SK-N-SH (cell line): ENCODE data around the gene KRTAP10-5. TPM values are rescaled to one million over a fixed set of nuclear protein-coding genes. Genes with fewer than 3 reads are reported as not detected.

Source experiments
- CTCF ChIA-PET: fragments of 300-600, 350-600 bp; formaldehyde crosslinking; extraction: SDS; loops from one replicate; lab custom pipeline; 2021; lab: Yijun Ruan, JAX
- POLR2A ChIA-PET: fragments of 350-600 bp; sonication (Branson Sonifier 250); formaldehyde crosslinking; extraction: SDS; loops from one replicate; lab custom pipeline; 2020; ENCODE audit warnings: antibody characterized with exemption, inconsistent platforms; lab: Yijun Ruan, JAX
- DNase-seq: peaks from one replicate; pipeline ENCODE4 v3.0.0; 2012
- H2AFZ ChIP-seq: fragments of 200-600 bp; sonication (generic); 2 replicates; pipeline ENCODE4 v1.8.1; 2016; ENCODE audit warnings: antibody characterized with exemption, mild to moderate bottlenecking, low read depth
- H3F3A ChIP-seq: fragments of 200-600 bp; sonication (generic); replicated peaks from 2 replicates; pipeline ENCODE3; 2016; ENCODE audit warnings: antibody characterized with exemption, mild to moderate bottlenecking; ENCODE audit not compliant: insufficient read depth
- H3K27ac ChIP-seq, 2 experiments: fragments of 200-500 bp in 1 of 2; fragments of 200-600 bp in 1 of 2; sonication (Bioruptor generic) in 1 of 2; sonication (generic), shearing (Covaris generic) in 1 of 2; 2 replicates each; pipeline versions ENCODE4 v1.5.1 to v1.6.1; 2014 to 2016; ENCODE audit warnings: low read depth in 2 of 2, inconsistent platforms in 1 of 2, low read length in 1 of 2, mild to moderate bottlenecking in 1 of 2, mixed read lengths in 1 of 2
- H3K27me3 ChIP-seq: fragments of 200-600 bp; sonication (generic), shearing (Covaris generic); 2 replicates; pipeline ENCODE4 v1.6.1; 2016; ENCODE audit warnings: mixed run types; ENCODE audit not compliant: insufficient read depth
- H3K36me3 ChIP-seq, 2 experiments: fragments of 200-500 bp in 1 of 2; fragments of 200-600 bp in 1 of 2; sonication (Bioruptor generic) in 1 of 2; sonication (generic) in 1 of 2; replicated peaks in 1 of 2; 2 replicates each; pipeline versions ENCODE3 to v1.5.1; 2014 to 2016; ENCODE audit warnings: low read length in 1 of 2, mild to moderate bottlenecking in 1 of 2; ENCODE audit not compliant: insufficient read depth in 2 of 2, control insufficient read depth in 1 of 2
- H3K4me1 ChIP-seq, 2 experiments: fragments of 200-500 bp in 1 of 2; fragments of 200-600 bp in 1 of 2; sonication (Bioruptor generic) in 1 of 2; sonication (generic), shearing (Covaris generic) in 1 of 2; 2 replicates each; pipeline versions ENCODE4 v1.5.1 to v1.6.1; 2014 to 2016; ENCODE audit warnings: low read depth in 1 of 2, low read length in 1 of 2, mixed run types in 1 of 2; ENCODE audit not compliant: insufficient read depth in 2 of 2, control insufficient read depth in 1 of 2
- H3K4me2 ChIP-seq: fragments of 200-600 bp; sonication (generic), shearing (Covaris generic); 2 replicates; pipeline ENCODE4 v1.6.1; 2017; ENCODE audit warnings: mixed run types
- H3K4me3 ChIP-seq, 2 experiments: fragments of 200-500 bp in 1 of 2; fragments of 200-600 bp in 1 of 2; sonication (Bioruptor generic) in 1 of 2; sonication (generic), shearing (Covaris generic) in 1 of 2; 2 replicates each; pipeline versions ENCODE4 v1.5.1 to v1.8.1; 2014 to 2016; ENCODE audit warnings: low read depth in 2 of 2, inconsistent platforms in 1 of 2, low read length in 1 of 2, mild to moderate bottlenecking in 1 of 2, mixed read lengths in 1 of 2, moderate library complexity in 1 of 2
- H3K79me2 ChIP-seq: fragments of 200-600 bp; sonication (generic); 2 replicates; pipeline ENCODE4 v1.8.1; 2017; ENCODE audit warnings: mild to moderate bottlenecking; ENCODE audit not compliant: insufficient read depth
- H3K9ac ChIP-seq: fragments of 200-600 bp; sonication (generic); 2 replicates; pipeline ENCODE4 v1.6.1; 2017; ENCODE audit warnings: mixed run types
- H3K9me2 ChIP-seq: fragments of 200-600 bp; sonication (generic); 2 replicates; pipeline ENCODE4 v1.6.1; 2017; ENCODE audit warnings: mixed run types
- H3K9me3 ChIP-seq: fragments of 200-600 bp; sonication (generic); 2 replicates; pipeline ENCODE4 v1.6.1; 2017; ENCODE audit warnings: mixed run types, mild to moderate bottlenecking, moderate library complexity
- H4K20me1 ChIP-seq: fragments of 200-600 bp; sonication (generic); 2 replicates; pipeline ENCODE4 v1.6.1; 2017; ENCODE audit warnings: mild to moderate bottlenecking, mixed run types; ENCODE audit not compliant: insufficient read depth
- ELF1 ChIP-seq: IDR thresholded peaks from 2 replicates; pipeline ENCODE4 v1.4.0; 2012
- FOXJ3 ChIP-seq: sonication (generic); formaldehyde crosslinking; IDR thresholded peaks from 2 replicates; pipeline ENCODE4 v1.5.1; 2020; ENCODE audit warnings: mild to moderate bottlenecking, missing genetic modification reagents
- GABPA ChIP-seq: IDR thresholded peaks from 2 replicates; pipeline ENCODE4 v1.4.0; 2012; ENCODE audit warnings: low read depth, mild to moderate bottlenecking
- JUND ChIP-seq: IDR thresholded peaks from 2 replicates; pipeline ENCODE4 v1.4.0; 2012
- PBX3 ChIP-seq: IDR thresholded peaks from 2 replicates; pipeline ENCODE4; 2012
- POLR2AphosphoS5 ChIP-seq: IDR thresholded peaks from 2 replicates; pipeline ENCODE4 v1.6.1; 2012; ENCODE audit warnings: low read depth, low read length
- RAD21 ChIP-seq: IDR thresholded peaks from 2 replicates; pipeline ENCODE4 v1.6.1; 2012; ENCODE audit warnings: mild to moderate bottlenecking, low read length
- TCF12 ChIP-seq: IDR thresholded peaks from 2 replicates; pipeline ENCODE4 v1.4.0; 2012
- TEAD4 ChIP-seq: IDR thresholded peaks from 2 replicates; pipeline ENCODE4 v1.4.0; 2012; ENCODE audit warnings: mild to moderate bottlenecking, borderline replicate concordance; ENCODE audit not compliant: insufficient read depth
- USF1 ChIP-seq: IDR thresholded peaks from 2 replicates; pipeline ENCODE4 v1.4.0; 2012; ENCODE audit warnings: low read depth, borderline replicate concordance
- USF2 ChIP-seq: fragments of 150-350 bp; IDR thresholded peaks from 2 replicates; pipeline ENCODE4 v1.6.1; 2017; ENCODE audit warnings: antibody characterized with exemption, low read length, low read depth, borderline replicate concordance
- WGBS: methylation state at CpG from one replicate; pipeline ENCODE4 v1.1.6; 2017; ENCODE audit warnings: low lambda C conversion rate; 5-methylcytosine and 5-hydroxymethylcytosine counted together
- polyA plus RNA-seq, 3 experiments: library from polyadenylated mRNA; depleted of rRNA; stranded (reverse); fragments of >200 nt; gene quantifications; 2 replicates each; pipeline ENCODE4 v1.2.3, GENCODE V29; 2012

KRTAP10-5 gene
- polyA plus RNA-seq, 1 of the 3 experiments (the other 2 are of a cell fraction): not detected

GRCh38 chr21:44614161-44614631 lies 33.8 kb upstream of the KRTAP10-5 start:
- Histone ChIP-seq H3K36me3 (no peaks in the 10 kb centered on the region), H3F3A (no peaks in the 10 kb centered on the region), H3K4me1 (no peaks in the 10 kb centered on the region), H3K4me3 (no peak overlapping the region), H3K9me3 (no peaks in the 10 kb centered on the region), H3K9ac (no peak overlapping the region), H3K27ac (no peak overlapping the region), H4K20me1 (no peaks in the 10 kb centered on the region), H3K4me2 (no peak overlapping the region), H3K79me2 (no peaks in the 10 kb centered on the region), H3K9me2 (no peaks in the 10 kb centered on the region), H3K27me3 (peaks cover 49% of the 10 kb centered on the region)
- CTCF ChIA-PET: no interaction called here
- POLR2A ChIA-PET: no interaction called here
- WGBS: 12% methylated on average over 13 of the region's 20 CpGs
- no peak for DNase-seq
- TF ChIP-seq RAD21 (no peak), POLR2AphosphoS5 (no peak), FOXJ3 (CRISPR knock-in tag) (no peak), GABPA (no peak), USF1 (no peak), TCF12 (no peak), PBX3 (no peak), TEAD4 (no peak), JUND (no peak)
- TF ChIP-seq, all 33 proteins: peak for 0
- no peak overlapping the region for H2AFZ ChIP-seq

- H3K36me3 ChIP-seq: no peaks in the 10 kb centered on the region
- no peak overlapping the region for H3K9ac ChIP-seq
- no peaks in the 10 kb centered on the region for H3F3A ChIP-seq
- POLR2A ChIA-PET: no interaction called here
- WGBS: 37% methylated on average over 14 of the region's 26 CpGs
- no peak overlapping the region for H3K27ac ChIP-seq
- H2AFZ ChIP-seq: no peak overlapping the region
- no peaks in the 10 kb centered on the region for H4K20me1 ChIP-seq
- H3K4me3 ChIP-seq: no peak overlapping the region
- no peaks in the 10 kb centered on the region for H3K4me1 ChIP-seq
- CTCF ChIA-PET: no interaction called here
- no peak for DNase-seq
- H3K9me3 ChIP-seq: no peaks in the 10 kb centered on the region
- H3K4me2 ChIP-seq: no peak overlapping the region
- H3K9me2 ChIP-seq: no peaks in the 10 kb centered on the region
- peaks cover 49% of the 10 kb centered on the region for H3K27me3 ChIP-seq
- TF ChIP-seq USF2 (no peak), ELF1 (no peak), FOXJ3 (CRISPR knock-in tag) (no peak), POLR2AphosphoS5 (no peak)
- H3K79me2 ChIP-seq: no peaks in the 10 kb centered on the region
These were observed 33.2 kb upstream of the KRTAP10-5 start for GRCh38 chr21:44613386-44614155.
